Measurements from ENCODE around the gene PLPP1. TPM values are rescaled to one million over a fixed set of nuclear protein-coding genes. Genes with fewer than 3 reads are reported as not detected.

The PLPP1 gene
- total RNA-seq, 2 experiments from 2014 or later, result 2.9 to 3.0 TPM

DNA sequence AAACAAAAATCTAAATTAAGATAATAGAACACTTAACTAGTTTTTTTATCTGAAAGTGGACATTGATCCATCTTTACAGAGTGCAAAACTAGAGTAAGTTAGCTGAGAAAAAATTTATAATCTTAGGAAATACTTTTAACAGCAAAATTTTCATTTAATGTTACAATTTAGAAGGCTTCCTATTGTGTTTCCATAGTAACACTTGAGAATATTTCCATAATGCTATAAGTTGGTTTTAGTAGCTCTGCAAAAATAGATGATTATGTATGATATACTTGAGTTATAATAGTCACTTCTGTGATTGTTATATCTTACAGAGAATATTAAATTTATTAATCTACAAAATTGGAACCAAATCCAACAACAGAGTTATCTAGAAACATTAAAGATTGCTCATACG, 148.4 kb downstream of the PLPP1 start:
- no peak overlapping the region for H3K4me3 Mint-ChIP-seq
- H3K36me3 Mint-ChIP-seq (ENCODE audit: low read depth), result peaks cover 92% of the 10 kb centered on the region
- ChIA-PET CTCF (interaction anchor here (1.6 kb wide), 1 partner anchor 11 kb away, joined by 3 read pairs; no protein-coding TSS in a partner anchor), POLR2A (interaction anchor here (0.6 kb wide), 1 partner anchor 1309 kb away, joined by 3 read pairs; no protein-coding TSS in a partner anchor)
- peaks cover 6 to 14% of the 10 kb centered on the region in 2 experiments for H3K9me3 ChIP-seq (ENCODE audit: control insufficient read depth in 1 of 2, insufficient read depth in 1 of 2, low read length in 2 of 2)
- H3K27me3 Mint-ChIP-seq, result no peaks in the 10 kb centered on the region
- intact Hi-C loops (cut with DNase I, micrococcal nuclease), result no loop called here
- DNase-seq (no peak), ATAC-seq (ENCODE audit: poor library complexity) (no peak)
- TF ChIP-seq, protein P1, sequence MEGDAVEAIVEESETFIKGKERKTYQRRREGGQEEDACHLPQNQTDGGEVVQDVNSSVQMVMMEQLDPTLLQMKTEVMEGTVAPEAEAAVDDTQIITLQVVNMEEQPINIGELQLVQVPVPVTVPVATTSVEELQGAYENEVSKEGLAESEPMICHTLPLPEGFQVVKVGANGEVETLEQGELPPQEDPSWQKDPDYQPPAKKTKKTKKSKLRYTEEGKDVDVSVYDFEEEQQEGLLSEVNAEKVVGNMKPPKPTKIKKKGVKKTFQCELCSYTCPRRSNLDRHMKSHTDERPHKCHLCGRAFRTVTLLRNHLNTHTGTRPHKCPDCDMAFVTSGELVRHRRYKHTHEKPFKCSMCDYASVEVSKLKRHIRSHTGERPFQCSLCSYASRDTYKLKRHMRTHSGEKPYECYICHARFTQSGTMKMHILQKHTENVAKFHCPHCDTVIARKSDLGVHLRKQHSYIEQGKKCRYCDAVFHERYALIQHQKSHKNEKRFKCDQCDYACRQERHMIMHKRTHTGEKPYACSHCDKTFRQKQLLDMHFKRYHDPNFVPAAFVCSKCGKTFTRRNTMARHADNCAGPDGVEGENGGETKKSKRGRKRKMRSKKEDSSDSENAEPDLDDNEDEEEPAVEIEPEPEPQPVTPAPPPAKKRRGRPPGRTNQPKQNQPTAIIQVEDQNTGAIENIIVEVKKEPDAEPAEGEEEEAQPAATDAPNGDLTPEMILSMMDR (IDR thresholded peaks at IDR 0.05), result no peak
- peaks cover 5% of the 10 kb centered on the region for H3K9me3 Mint-ChIP-seq
- peaks cover 69% of the 10 kb centered on the region for H3K36me3 ChIP-seq (ENCODE audit: insufficient read depth, low read length)
- no peak overlapping the region for H3K27ac Mint-ChIP-seq
- no peak overlapping the region for H3K27ac ChIP-seq (ENCODE audit: low read depth in 1 of 2, low read length in 2 of 2)
- H3K4me3 ChIP-seq (ENCODE audit: low read length), result no peak overlapping the region
- H3K4me1 Mint-ChIP-seq (ENCODE audit: low read depth), result peaks cover 9% of the 10 kb centered on the region
- no peaks in the 10 kb centered on the region for H3K4me1 ChIP-seq (ENCODE audit: insufficient read depth, low read length)
- no peaks in the 10 kb centered on the region for H3K27me3 ChIP-seq (ENCODE audit: control insufficient read depth in 1 of 2, insufficient read depth in 2 of 2, low read length in 2 of 2)

DNA sequence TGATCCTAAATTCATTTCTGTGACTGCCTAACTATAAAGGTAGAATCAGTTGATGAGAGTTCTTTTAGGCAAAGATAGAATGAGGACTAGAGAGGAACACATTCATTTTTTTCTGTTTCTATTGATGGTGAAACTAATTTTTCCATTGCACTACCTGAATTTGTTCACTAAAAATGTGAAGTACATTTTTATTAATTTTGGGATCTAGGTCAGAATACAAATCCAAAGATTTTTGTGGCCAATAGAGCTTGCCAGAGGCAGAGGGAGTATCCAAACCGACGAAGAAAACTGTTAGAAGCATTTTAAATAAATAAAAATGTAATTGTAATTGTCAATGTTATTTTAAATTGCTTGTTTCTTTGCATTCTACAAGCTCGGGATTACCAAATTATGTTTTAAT, 148.9 kb downstream of the PLPP1 start:
- ChIA-PET CTCF (interaction anchor here (1.6 kb wide), 1 partner anchor 10 kb away, joined by 3 read pairs; no protein-coding TSS in a partner anchor), POLR2A (interaction anchor here (0.6 kb wide), 1 partner anchor 1309 kb away, joined by 3 read pairs; no protein-coding TSS in a partner anchor)
- no peak for DNase-seq
- peaks cover 9% of the 10 kb centered on the region for H3K4me1 Mint-ChIP-seq (ENCODE audit: low read depth)
- no peaks in the 10 kb centered on the region for H3K27me3 ChIP-seq (ENCODE audit: control insufficient read depth in 1 of 2, insufficient read depth in 2 of 2, low read length in 2 of 2)
- ATAC-seq (ENCODE audit: poor library complexity), result no peak
- no peak overlapping the region for H3K27ac Mint-ChIP-seq
- no peaks in the 10 kb centered on the region for H3K27me3 Mint-ChIP-seq
- no peaks in the 10 kb centered on the region for H3K4me1 ChIP-seq (ENCODE audit: insufficient read depth, low read length)
- no peak overlapping the region for H3K27ac ChIP-seq (ENCODE audit: low read depth in 1 of 2, low read length in 2 of 2)
- no peak overlapping the region for H3K4me3 ChIP-seq (ENCODE audit: low read length)
- no peak overlapping the region for H3K4me3 Mint-ChIP-seq
- peaks cover 71% of the 10 kb centered on the region for H3K36me3 ChIP-seq (ENCODE audit: insufficient read depth, low read length)
- peaks cover 5% of the 10 kb centered on the region for H3K9me3 Mint-ChIP-seq
- TF ChIP-seq, protein P1 (IDR thresholded peaks at IDR 0.05), result no peak
- intact Hi-C loops (cut with DNase I, micrococcal nuclease), result no loop called here
- H3K36me3 Mint-ChIP-seq (ENCODE audit: low read depth), result peaks cover 92% of the 10 kb centered on the region
- H3K9me3 ChIP-seq (ENCODE audit: control insufficient read depth in 1 of 2, insufficient read depth in 1 of 2, low read length in 2 of 2), result peaks cover 6 to 14% of the 10 kb centered on the region in 2 experiments

DNA sequence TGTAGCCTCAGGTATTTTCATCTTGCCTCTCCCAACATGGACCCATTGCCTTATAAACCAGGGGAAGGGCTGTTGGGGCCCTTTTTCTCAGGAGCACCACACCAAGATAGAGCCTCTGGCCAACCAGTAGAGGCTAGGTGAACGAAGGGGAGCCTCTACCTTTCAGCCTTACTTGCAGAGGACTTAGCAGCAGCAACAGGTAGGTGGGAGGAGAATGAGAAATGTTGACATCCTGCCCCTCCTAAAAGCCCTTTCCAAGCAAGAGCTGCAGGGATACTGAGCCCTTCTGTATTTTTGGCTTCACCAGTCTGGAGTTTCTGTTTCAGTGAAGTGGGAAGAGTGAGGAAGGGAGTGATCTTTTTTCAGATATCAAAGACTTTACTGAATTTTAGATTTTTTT, 149.5 kb downstream of the PLPP1 start:
- Mint-ChIP-seq H3K4me1 (ENCODE audit: low read depth) (peaks cover 9% of the 10 kb centered on the region), H3K36me3 (ENCODE audit: low read depth) (peaks cover 92% of the 10 kb centered on the region), H3K4me3 (no peak overlapping the region), H3K27ac (no peak overlapping the region), H3K27me3 (no peaks in the 10 kb centered on the region), H3K9me3 (peaks cover 5% of the 10 kb centered on the region)
- Histone ChIP-seq H3K9me3 (ENCODE audit: control insufficient read depth in 1 of 2, insufficient read depth in 1 of 2, low read length in 2 of 2) (peaks cover 6 to 14% of the 10 kb centered on the region in 2 experiments), H3K4me3 (ENCODE audit: low read length) (no peak overlapping the region), H3K27me3 (ENCODE audit: control insufficient read depth in 1 of 2, insufficient read depth in 2 of 2, low read length in 2 of 2) (no peaks in the 10 kb centered on the region), H3K4me1 (ENCODE audit: insufficient read depth, low read length) (no peaks in the 10 kb centered on the region), H3K36me3 (ENCODE audit: insufficient read depth, low read length) (peaks cover 69% of the 10 kb centered on the region), H3K27ac (ENCODE audit: low read depth in 1 of 2, low read length in 2 of 2) (no peak overlapping the region)
- intact Hi-C loops (cut with DNase I, micrococcal nuclease), result no loop called here
- ChIA-PET POLR2A (no interaction called here), CTCF (no interaction called here)
- ATAC-seq (ENCODE audit: poor library complexity), result no peak
- no peak for DNase-seq
- TF ChIP-seq, protein P1 (IDR thresholded peaks at IDR 0.05), result no peak
